GM19463 (cell line): Measurements from ENCODE around the gene SORT1.

Experiments used
- ATAC-seq: cut with Tn5 transposase; IDR thresholded peaks from one replicate; pipeline ENCODE4 v1.9.1; 2021; ENCODE audit warnings: mild to moderate bottlenecking, moderate library complexity; ENCODE audit not compliant: unreplicated experiment

SORT1 gene

DNA sequence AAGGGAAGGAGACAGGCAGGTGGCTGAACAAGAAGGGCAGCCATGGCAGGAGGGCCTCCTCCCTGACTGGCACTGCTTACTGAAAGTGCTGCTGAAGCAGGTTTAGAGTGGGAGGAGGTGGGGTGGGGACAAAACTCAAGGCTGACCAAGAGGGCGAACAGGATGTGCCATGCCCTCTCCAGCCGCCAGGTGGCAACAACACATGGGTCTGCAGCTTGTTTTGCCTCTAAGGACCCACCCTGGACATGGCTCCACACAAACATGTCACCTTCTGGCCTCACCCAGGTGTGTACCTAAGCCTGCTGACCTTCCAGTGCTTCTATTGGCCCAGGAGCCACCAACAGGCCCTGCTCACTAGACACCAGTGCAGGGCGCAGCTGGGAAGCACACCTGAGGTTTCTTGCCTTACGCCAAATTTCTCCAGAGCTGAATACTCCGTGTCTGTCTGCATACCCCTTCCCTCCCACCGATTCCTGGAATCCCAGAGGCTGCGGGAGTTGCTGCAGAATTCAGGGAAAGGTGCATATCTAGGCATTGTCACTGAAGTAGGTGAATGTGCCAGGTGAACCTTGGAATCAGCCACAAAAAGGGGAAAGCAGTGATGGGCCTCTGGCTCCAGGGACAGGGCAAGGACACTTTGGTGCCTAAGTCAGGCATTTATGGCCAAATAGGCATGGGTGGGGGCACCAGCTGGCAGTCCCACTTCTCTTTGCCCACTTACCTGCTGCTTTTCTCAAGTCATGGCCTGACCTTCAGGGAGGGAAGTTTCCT is 120.1 kb downstream of the SORT1 start:
- peak; percentile 84 for ATAC-seq

DNA sequence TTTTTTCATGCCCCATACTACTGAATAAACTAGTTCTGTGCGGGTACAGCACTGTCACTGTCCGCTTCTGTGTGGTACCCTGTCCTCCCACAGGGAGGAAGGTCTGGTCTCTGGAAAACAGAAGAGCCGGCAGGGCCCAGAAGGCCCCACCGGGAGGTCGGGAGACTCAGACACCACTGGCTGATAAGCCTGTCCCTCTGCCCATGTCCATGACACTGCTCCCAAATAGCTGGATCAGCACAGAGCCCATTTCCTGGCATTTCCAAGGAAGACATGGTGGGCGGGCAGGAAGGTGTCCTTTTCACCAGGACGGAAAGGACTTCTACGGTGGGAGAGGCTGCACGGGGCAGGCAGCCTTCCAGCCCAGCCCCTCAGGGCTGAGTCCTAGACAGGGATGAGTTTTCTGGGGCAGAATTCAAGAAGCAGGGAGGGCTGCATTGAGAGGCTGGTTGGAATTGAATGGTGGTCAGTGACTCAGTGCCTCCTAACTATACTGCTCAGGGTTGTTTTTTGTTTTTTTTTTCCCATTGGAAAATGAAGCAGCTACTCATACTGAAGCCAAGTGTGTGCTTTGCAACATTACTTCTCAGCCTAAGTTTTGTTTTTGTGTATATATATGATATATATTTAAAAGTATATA is 121.9 kb downstream of the SORT1 start:
- no peak for ATAC-seq

- no peak for ATAC-seq
Measured at GRCh38 chr1:109274533-109275476, 122.9 kb downstream of the SORT1 start.

DNA sequence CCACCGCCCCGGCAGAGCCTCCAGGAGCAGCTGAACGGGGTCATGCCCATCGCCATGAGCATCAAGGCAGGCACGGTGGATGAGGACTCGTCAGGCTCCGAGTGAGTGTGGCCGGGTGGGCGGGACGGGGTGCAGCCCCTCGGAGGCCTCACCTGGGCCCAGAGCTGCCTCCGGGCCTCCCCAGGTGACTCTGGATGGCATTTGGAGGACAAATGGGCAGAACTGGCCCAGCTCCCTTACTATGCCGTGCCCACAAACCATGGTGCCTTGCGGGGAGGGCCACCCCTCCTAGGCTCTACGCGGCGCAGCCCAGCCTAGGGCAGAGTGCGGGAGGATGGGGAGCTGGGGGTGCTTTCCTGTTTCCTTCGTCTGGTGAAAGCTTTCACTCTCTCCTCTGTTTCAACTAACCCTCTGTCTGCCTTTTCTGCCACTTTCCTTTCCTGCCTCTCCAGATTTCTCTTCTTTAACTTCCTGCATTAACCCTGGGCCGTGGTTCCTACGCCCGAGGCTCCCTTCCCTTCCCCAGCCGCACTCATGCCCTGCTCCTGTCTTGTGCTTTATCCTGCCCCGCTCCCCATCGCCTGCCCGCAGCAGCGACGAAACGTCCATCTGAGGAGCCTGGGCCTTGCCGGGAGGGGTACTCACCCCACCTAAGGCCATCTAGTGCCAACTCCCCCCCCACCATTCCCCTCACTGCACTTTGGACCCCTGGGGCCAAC is 124.0 kb downstream of the SORT1 start:
- ATAC-seq, result no peak

- no peak for ATAC-seq
Measured at GRCh38 chr1:109272831-109273547, 124.7 kb downstream of the SORT1 start.

DNA sequence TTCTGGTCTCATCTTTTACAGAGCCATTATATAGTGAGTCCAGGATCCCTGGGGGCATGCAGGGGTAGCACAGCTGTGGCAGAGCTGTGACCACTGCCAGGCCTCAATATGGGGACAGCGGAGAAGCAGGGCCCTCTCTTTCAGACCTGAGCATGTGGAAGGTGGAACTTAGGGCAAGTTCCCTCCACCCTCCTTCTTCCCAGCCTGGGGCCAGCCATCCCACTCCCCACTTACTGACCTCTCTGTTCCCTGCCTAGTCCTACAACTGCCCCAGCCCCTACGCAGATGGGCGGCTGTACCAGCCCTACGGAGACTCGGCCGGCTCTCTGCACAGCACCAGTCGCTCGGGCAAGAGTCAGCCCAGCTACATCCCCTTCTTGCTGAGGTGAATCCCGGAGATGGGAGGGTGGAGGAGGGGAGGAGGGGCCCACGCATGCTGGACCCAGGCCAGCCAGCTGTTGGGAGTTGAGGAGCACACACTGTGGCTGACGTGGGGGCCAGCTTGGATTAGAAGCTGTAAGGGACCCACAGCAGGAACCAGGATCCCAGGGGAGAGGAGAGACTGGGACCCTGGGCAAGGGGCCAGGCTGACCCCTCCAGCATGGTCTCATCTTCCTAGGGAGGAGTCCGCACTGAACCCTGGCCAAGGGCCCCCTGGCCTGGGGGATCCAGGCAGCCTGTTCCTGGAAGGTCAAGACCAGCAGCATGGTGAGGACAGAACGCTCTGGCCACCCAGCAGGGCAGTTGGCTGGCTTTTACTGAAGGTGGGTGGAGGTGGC is 125.5 kb downstream of the SORT1 start:
- ATAC-seq, result no peak

DNA sequence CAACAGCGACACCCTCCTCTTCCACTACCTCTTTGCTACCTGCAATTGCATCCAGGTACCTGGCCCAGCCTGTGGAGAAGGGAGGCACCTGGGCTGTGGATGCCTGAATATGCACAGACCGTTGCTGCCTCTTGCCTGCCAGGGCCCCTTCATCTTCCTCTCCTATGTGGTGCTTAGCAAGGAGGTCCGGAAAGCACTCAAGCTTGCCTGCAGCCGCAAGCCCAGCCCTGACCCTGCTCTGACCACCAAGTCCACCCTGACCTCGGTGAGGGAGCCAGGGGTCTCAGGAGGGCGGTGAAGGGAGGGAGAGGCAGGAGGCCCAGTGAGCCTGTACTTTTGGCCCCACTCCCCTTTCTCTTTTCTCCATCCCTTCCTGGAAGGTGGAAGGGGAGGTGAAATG is 126.3 kb downstream of the SORT1 start:
- ATAC-seq, result no peak

GRCh38 chr1:109270623-109271317 is 126.9 kb downstream of the SORT1 start:
- no peak for ATAC-seq

DNA sequence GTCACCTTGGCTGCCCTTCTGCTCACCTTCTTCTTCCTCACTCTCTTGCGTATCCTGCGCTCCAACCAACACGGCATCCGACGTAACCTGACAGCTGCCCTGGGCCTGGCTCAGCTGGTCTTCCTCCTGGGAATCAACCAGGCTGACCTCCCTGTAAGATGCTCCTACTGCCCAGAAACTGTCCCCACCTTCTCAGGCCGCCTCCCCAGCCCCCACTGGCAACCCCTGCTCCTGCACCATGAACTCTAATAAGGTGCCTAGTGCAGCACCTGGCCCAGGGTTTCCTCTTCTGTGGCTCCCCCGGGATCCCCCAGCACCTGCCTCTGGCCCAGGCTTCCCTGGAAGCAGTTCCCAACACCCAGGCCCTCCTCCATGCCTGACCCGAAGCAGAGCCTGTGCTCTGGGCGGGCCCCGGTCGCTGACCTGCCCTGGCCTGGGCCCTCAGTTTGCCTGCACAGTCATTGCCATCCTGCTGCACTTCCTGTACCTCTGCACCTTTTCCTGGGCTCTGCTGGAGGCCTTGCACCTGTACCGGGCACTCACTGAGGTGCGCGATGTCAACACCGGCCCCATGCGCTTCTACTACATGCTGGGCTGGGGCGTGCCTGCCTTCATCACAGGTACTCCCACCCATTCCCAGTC is 127.6 kb downstream of the SORT1 start:
- ATAC-seq, result no peak

- no peak for ATAC-seq
Measured at GRCh38 chr1:109269212-109269980, 128.3 kb downstream of the SORT1 start.

- no peak for ATAC-seq
Measured at GRCh38 chr1:109268431-109269211, 129.1 kb downstream of the SORT1 start.

- ATAC-seq, result no peak
Measured at GRCh38 chr1:109267743-109268300, 129.9 kb downstream of the SORT1 start.

DNA sequence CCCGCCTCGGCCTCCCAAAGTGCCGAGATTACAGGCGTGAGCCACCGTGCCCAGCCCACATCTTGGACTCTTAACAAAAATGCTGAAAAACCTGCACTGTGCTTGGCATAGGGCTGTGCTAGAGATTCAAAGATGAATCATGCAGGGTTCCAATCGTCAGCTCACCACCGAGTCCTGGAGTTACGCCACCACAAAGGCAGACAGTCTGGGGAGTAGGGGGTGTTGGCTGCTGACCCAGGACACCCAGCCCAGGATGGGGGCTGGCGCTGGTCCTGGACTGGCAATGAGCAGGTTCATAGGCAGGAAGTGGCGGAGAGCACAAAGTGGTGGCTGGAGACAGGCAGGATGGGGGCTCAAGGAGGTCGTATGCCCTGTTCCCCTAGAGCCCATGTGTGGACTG is 130.8 kb downstream of the SORT1 start:
- no peak for ATAC-seq

- no peak for ATAC-seq
Measured at GRCh38 chr1:109265741-109266330, 131.9 kb downstream of the SORT1 start.

DNA sequence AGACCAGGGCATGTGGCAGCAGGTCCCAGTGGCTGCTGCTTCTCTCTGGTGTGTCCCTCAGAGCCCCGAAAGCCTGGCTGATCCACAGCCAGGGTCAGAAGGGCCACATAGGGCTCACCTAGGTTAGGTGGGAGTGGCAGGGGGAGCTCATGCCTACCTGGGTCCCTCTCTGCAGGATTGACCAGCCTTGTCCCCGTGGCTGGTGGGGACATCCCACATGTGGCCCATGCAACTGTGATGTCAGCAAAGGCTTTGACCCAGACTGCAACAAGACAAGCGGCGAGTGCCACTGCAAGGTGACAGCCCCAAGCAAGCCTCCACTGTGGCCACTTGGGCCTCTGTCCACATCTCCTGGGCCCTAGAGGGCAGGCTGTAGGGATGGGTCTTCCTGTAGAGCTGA is 132.7 kb downstream of the SORT1 start:
- ATAC-seq, result no peak

- no peak for ATAC-seq
Measured at GRCh38 chr1:109264379-109264755, 133.4 kb downstream of the SORT1 start.
